H9 (cell line): ENCODE results near the gene SHC1. TPM values are rescaled to one million over a fixed set of nuclear protein-coding genes. Genes with fewer than 3 reads are reported as not detected.

Experiments
- DNase-seq: peaks from one replicate; pipeline ENCODE4 v3.0.0-alpha.2; 2017
- H2AFZ ChIP-seq: one replicate; pipeline ENCODE4 v1.6.1; 2013; ENCODE audit warnings: mild to moderate bottlenecking, low read length, control low read depth, moderate library complexity
- H2AK5ac ChIP-seq: 2 replicates; pipeline ENCODE4 v1.6.1; 2013; ENCODE audit warnings: low read length, control low read depth, mixed read lengths; ENCODE audit not compliant: insufficient read length
- H2BK120ac ChIP-seq: one replicate; pipeline ENCODE4 v1.6.1; 2013; ENCODE audit warnings: low read depth, mild to moderate bottlenecking, low read length, control low read depth, inconsistent platforms; ENCODE audit not compliant: poor library complexity, severe bottlenecking
- H2BK12ac ChIP-seq: 2 replicates; pipeline ENCODE4 v1.6.1; 2013; ENCODE audit warnings: low read length, control low read depth, mixed read lengths, low read depth; ENCODE audit not compliant: insufficient read length
- H2BK15ac ChIP-seq: 2 replicates; pipeline ENCODE4 v1.6.1; 2013; ENCODE audit warnings: low read depth, low read length, control low read depth
- H2BK20ac ChIP-seq: one replicate; pipeline ENCODE4 v1.6.1; 2013; ENCODE audit warnings: low read depth, mild to moderate bottlenecking, low read length, control low read depth, inconsistent platforms; ENCODE audit not compliant: poor library complexity, severe bottlenecking
- H2BK5ac ChIP-seq: 2 replicates; pipeline ENCODE4 v1.6.1; 2013; ENCODE audit warnings: low read length, control low read depth, mixed read lengths; ENCODE audit not compliant: insufficient read length
- H3K14ac ChIP-seq: 2 replicates; pipeline ENCODE4 v1.6.1; 2013; ENCODE audit warnings: low read length, control low read depth; ENCODE audit not compliant: insufficient read depth
- H3K18ac ChIP-seq: 2 replicates; pipeline ENCODE4 v1.6.1; 2013; ENCODE audit warnings: low read depth, mild to moderate bottlenecking, mixed read lengths, low read length, control low read depth; ENCODE audit not compliant: insufficient read length
- H3K23ac ChIP-seq: 2 replicates; pipeline ENCODE4 v1.6.1; 2013; ENCODE audit warnings: low read length, control low read depth, mixed read lengths, low read depth; ENCODE audit not compliant: insufficient read length
- H3K23me2 ChIP-seq: 2 replicates; pipeline ENCODE4 v1.6.1; 2013; ENCODE audit warnings: low read depth, mild to moderate bottlenecking, mixed read lengths, low read length, control low read depth; ENCODE audit not compliant: insufficient read length, poor library complexity, severe bottlenecking
- H3K27ac ChIP-seq: 2 replicates; pipeline ENCODE4 v1.5.1; 2013; ENCODE audit warnings: low read length, control low read depth, mixed read lengths, low read depth; ENCODE audit not compliant: insufficient read length
- H3K27me3 ChIP-seq: 2 replicates; pipeline ENCODE4 v1.6.1; 2013; ENCODE audit warnings: low read length, control low read depth, inconsistent platforms; ENCODE audit not compliant: insufficient read depth
- H3K4ac ChIP-seq: 2 replicates; pipeline ENCODE4 v1.6.1; 2013; ENCODE audit warnings: low read depth, mild to moderate bottlenecking, control low read depth, inconsistent platforms, low read length, moderate library complexity
- H3K4me1 ChIP-seq: 2 replicates; pipeline ENCODE4 v1.6.1; 2013; ENCODE audit warnings: low read length, control low read depth, inconsistent platforms; ENCODE audit not compliant: insufficient read depth
- H3K4me2 ChIP-seq: 2 replicates; pipeline ENCODE4 v1.6.1; 2013; ENCODE audit warnings: low read length, control low read depth, mixed read lengths; ENCODE audit not compliant: insufficient read length, insufficient read depth
- H3K56ac ChIP-seq: 2 replicates; pipeline ENCODE4 v1.6.1; 2013; ENCODE audit warnings: low read depth, mild to moderate bottlenecking, mixed read lengths, low read length, control low read depth; ENCODE audit not compliant: insufficient read length
- H3K79me1 ChIP-seq: 2 replicates; pipeline ENCODE4 v1.6.1; 2013; ENCODE audit warnings: low read depth, mild to moderate bottlenecking, moderate library complexity, low read length, control low read depth, inconsistent platforms; ENCODE audit not compliant: insufficient read depth, poor library complexity, severe bottlenecking
- H3K79me2 ChIP-seq: 2 replicates; pipeline ENCODE4 v1.6.1; 2013; ENCODE audit warnings: low read length, control low read depth, inconsistent platforms; ENCODE audit not compliant: insufficient read depth
- H3K9ac ChIP-seq: 2 replicates; pipeline ENCODE4 v1.6.1; 2013; ENCODE audit warnings: low read length, control low read depth, mixed read lengths; ENCODE audit not compliant: insufficient read length; ENCODE audit errors: extremely low read depth
- H3K9me3 ChIP-seq: one replicate; pipeline ENCODE4 v1.6.1; 2013; ENCODE audit warnings: low read depth, low read length, inconsistent platforms; ENCODE audit not compliant: control insufficient read depth
- H3T11ph ChIP-seq: one replicate; pipeline ENCODE4 v1.6.1; 2013; ENCODE audit warnings: mild to moderate bottlenecking, low read length, control low read depth, inconsistent platforms
- H4K20me1 ChIP-seq: one replicate; pipeline ENCODE4 v1.6.1; 2013; ENCODE audit not compliant: control insufficient read depth, insufficient read length, insufficient read depth
- H4K5ac ChIP-seq: 2 replicates; pipeline ENCODE4 v1.6.1; 2013; ENCODE audit warnings: low read depth, mild to moderate bottlenecking, mixed read lengths, low read length, control low read depth; ENCODE audit not compliant: insufficient read length
- H4K8ac ChIP-seq: replicated peaks from 2 replicates; pipeline ENCODE4 v1.6.1; 2013; ENCODE audit warnings: low read length, control low read depth, mixed read lengths, low read depth; ENCODE audit not compliant: insufficient read length
- H4K91ac ChIP-seq: 2 replicates; pipeline ENCODE4 v1.6.1; 2013; ENCODE audit warnings: low read depth, mild to moderate bottlenecking, moderate library complexity, mixed read lengths, low read length, control low read depth; ENCODE audit not compliant: insufficient read length
- H3K27ac Mint-ChIP-seq, 3 experiments: 2 replicates in 2 of 3; 3 replicates in 1 of 3; pipeline ENCODE4 v1.8.0; 2020 to 2021; ENCODE audit warnings: mixed read lengths in 3 of 3, mild to moderate bottlenecking in 1 of 3, moderate library complexity in 1 of 3
- H3K27me3 Mint-ChIP-seq: 2 replicates; pipeline ENCODE4 v1.8.0; 2021; ENCODE audit warnings: low read depth, mild to moderate bottlenecking, moderate library complexity, mixed read lengths
- H3K36me3 Mint-ChIP-seq, 3 experiments: 2 replicates in 2 of 3; 3 replicates in 1 of 3; pipeline ENCODE4 v1.8.0; 2020 to 2021; ENCODE audit warnings: low read depth in 3 of 3, mixed read lengths in 3 of 3; ENCODE audit not compliant: insufficient read depth in 1 of 3
- H3K4me1 Mint-ChIP-seq, 2 experiments: 2 replicates each; pipeline ENCODE4 v1.8.0; 2020; ENCODE audit warnings: mixed read lengths in 2 of 2
- H3K4me3 Mint-ChIP-seq, 2 experiments: 2 replicates in 1 of 2; 3 replicates in 1 of 2; pipeline ENCODE4 v1.8.0; 2020 to 2021; ENCODE audit warnings: mild to moderate bottlenecking in 2 of 2, mixed read lengths in 2 of 2, moderate library complexity in 1 of 2
- H3K9me3 Mint-ChIP-seq, 2 experiments: 2 replicates in 1 of 2; 3 replicates in 1 of 2; pipeline ENCODE4 v1.8.0; 2020; ENCODE audit warnings: mild to moderate bottlenecking in 2 of 2, mixed read lengths in 2 of 2, moderate library complexity in 1 of 2
- CTCF ChIP-seq: fragments of 200-600 bp; sonication (generic); conservative IDR thresholded peaks from 3 replicates; pipeline ENCODE4 v1.8.0; 2021; ENCODE audit warnings: antibody characterized with exemption, mild to moderate bottlenecking
- WGBS: extraction: QIAGEN DNeasy Blood & Tissue Kit; methylation state at CpG from one replicate; pipeline ENCODE4 v1.1.7; 2013; ENCODE audit warnings: missing lambda C conversion rate, low lambda C conversion rate, mixed read lengths; ENCODE audit not compliant: insufficient read length; ENCODE audit errors: extremely low coverage; 5-methylcytosine and 5-hydroxymethylcytosine counted together
- total RNA-seq: library from RNA; stranded (reverse); gene quantifications from 2 replicates; pipeline ENCODE4 v1.2.1, GENCODE V29; 2021

SHC1 gene
- total RNA-seq, 1 experiment from 2014 or later = 168 TPM

- WGBS = no CpG with 5 or more reads among the region's 2 CpGs
- Histone ChIP-seq H3T11ph (no peak overlapping the region), H2BK12ac (no peak overlapping the region), H3K23me2 (peaks cover 16% of the 10 kb centered on the region), H3K79me2 (no peaks in the 10 kb centered on the region), H3K9me3 (no peaks in the 10 kb centered on the region), H3K56ac (no peak overlapping the region), H4K5ac (no peak overlapping the region), H2BK15ac (no peak overlapping the region), H2AFZ (no peak overlapping the region), H3K23ac (no peak overlapping the region), H3K14ac (no peak overlapping the region), H4K8ac (no peak overlapping the region), H3K79me1 (no peaks in the 10 kb centered on the region), H3K27ac (no peak overlapping the region), H2BK120ac (no peak overlapping the region), H4K20me1 (no peaks in the 10 kb centered on the region), H2BK5ac (no peak overlapping the region), H2BK20ac (no peak overlapping the region), H3K4me2 (no peak overlapping the region), H3K27me3 (no peaks in the 10 kb centered on the region), H2AK5ac (no peak overlapping the region), H3K4me1 (peaks cover 4% of the 10 kb centered on the region; the same call in 1 of the 2 replicates), H3K18ac (no peak overlapping the region), H4K91ac (no peak overlapping the region), H3K4ac (no peak overlapping the region), H3K9ac (no peak overlapping the region)
- DNase-seq = no peak
- Mint-ChIP-seq H3K4me3 (peak overlapping the region in 1 of 2 experiments; percentile 60; a peak in 1 of 5 replicates), H3K27me3 (no peaks in the 10 kb centered on the region), H3K4me1 (peaks cover 48 to 53% of the 10 kb centered on the region in 2 experiments), H3K27ac (peak overlapping the region in 1 of 3 experiments; percentile 73; a peak in 1 of 7 replicates), H3K9me3 (no peaks in the 10 kb centered on the region), H3K36me3 (peaks cover 5 to 17% (median 9%) of the 10 kb centered on the region in 3 experiments)
- no peak for TF ChIP-seq CTCF
Measured at GRCh38 chr1:154953611-154954038, 16.9 kb downstream of the SHC1 start.
